Measurements from ENCODE around the gene GRWD1. TPM values are rescaled to one million over a fixed set of nuclear protein-coding genes. Genes with fewer than 3 reads are reported as not detected.

Gene GRWD1
- total RNA-seq, 6 experiments from 2014 or later = 36.2 to 53.5 (median 41.7) TPM

- TF ChIP-seq, protein P1, sequence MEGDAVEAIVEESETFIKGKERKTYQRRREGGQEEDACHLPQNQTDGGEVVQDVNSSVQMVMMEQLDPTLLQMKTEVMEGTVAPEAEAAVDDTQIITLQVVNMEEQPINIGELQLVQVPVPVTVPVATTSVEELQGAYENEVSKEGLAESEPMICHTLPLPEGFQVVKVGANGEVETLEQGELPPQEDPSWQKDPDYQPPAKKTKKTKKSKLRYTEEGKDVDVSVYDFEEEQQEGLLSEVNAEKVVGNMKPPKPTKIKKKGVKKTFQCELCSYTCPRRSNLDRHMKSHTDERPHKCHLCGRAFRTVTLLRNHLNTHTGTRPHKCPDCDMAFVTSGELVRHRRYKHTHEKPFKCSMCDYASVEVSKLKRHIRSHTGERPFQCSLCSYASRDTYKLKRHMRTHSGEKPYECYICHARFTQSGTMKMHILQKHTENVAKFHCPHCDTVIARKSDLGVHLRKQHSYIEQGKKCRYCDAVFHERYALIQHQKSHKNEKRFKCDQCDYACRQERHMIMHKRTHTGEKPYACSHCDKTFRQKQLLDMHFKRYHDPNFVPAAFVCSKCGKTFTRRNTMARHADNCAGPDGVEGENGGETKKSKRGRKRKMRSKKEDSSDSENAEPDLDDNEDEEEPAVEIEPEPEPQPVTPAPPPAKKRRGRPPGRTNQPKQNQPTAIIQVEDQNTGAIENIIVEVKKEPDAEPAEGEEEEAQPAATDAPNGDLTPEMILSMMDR (IDR thresholded peaks at IDR 0.05) = no peak
- peaks cover 23% of the 10 kb centered on the region for H3K27me3 Mint-ChIP-seq (ENCODE audit: insufficient read depth)
- peaks cover 6% of the 10 kb centered on the region; the same call in 1 of the 2 replicates for H3K4me1 Mint-ChIP-seq (ENCODE audit: low read depth)
- no peak for DNase-seq
- no peak overlapping the region for H3K4me3 Mint-ChIP-seq
- no peaks in the 10 kb centered on the region for H3K9me3 Mint-ChIP-seq
- no peaks in the 10 kb centered on the region for H3K36me3 Mint-ChIP-seq (ENCODE audit: low read depth)
- H3K27ac Mint-ChIP-seq = no peak overlapping the region
Observed at GRCh38 chr19:48499316-48500090, 53.7 kb downstream of the GRWD1 start.

DNA sequence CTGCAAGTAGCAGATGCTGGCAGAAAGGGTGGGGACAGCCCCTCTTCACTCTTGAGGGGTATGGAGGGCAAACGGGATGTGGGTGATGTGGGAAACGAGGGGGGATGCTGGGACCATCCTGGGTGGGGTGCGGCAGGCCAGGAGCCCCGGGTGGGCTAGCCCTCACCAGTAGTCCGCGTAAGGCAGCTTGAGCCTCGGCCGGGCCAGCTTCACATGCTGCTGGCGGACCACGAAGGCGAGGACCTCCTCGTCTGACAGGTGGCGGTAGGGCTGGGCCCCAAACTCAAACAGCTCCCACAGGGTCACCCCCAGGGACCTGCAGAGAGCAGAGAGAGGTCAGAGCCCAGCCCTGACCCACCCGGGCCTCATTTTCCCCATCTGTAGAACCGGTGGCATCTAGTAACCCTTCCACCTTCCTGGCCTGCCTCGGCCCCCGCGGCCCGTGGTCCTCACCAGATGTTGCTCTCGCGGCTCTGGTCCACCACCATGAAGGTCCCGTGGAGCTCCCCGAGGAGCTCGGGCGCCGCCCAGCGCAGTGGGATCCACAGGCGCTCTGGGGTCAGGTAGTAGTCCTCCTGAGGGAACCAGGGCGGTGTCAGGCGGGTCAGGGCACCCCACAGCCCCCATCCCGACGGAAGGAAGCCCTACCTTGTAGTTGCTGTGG is 55.2 kb downstream of the GRWD1 start:
- TF ChIP-seq, protein P1 (IDR thresholded peaks at IDR 0.05) = no peak
- Mint-ChIP-seq H3K27me3 (ENCODE audit: insufficient read depth) (peaks cover 20% of the 10 kb centered on the region), H3K4me1 (ENCODE audit: low read depth) (no peaks in the 10 kb centered on the region), H3K36me3 (ENCODE audit: low read depth) (no peaks in the 10 kb centered on the region), H3K4me3 (no peak overlapping the region), H3K9me3 (no peaks in the 10 kb centered on the region), H3K27ac (no peak overlapping the region)
- no peak for DNase-seq

DNA sequence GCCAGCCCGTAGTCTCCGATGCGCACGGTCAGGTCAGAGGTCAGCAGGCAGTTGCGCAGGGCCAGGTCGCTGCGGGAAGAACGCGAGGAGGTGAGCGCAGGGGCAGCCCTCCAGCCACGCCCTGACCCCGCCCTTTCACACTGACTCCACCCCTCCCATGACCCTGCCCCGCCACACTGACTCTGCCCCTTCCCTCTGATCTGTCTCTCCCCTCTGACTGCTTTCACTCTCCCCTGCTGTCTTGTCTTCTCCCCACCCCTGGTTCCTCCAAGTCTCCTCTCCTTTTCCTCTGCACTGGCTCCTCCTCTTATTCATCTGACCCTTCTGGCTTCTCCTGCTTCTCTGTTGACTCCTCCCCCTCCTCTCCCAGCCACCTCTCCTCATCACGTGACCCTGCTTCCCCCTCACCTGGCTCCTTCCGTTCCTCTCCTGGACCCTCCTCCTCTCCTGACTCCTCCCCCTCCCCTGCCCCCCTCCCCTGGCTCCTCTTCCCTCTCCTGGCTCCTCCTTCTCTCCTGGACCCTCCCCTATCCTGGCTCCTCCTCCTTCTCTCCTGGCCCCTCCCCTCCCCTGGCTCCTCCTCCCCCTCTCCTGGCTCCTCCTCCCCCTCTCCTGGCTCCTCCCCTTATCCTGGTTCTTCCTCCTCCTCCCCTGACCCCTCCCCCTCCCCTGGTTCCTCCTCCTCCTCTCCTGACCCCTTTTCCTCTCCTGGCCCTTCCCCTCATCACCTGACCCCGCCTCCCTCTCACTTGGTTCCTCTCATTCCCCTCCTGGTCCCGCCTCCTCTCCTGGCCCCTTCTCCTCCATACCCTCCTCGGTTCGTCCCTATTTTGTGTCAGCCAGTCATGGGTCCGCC is 55.9 kb downstream of the GRWD1 start:
- TF ChIP-seq, protein P1 (IDR thresholded peaks at IDR 0.05) = no peak
- H3K27me3 Mint-ChIP-seq (ENCODE audit: insufficient read depth) = peaks cover 18% of the 10 kb centered on the region
- DNase-seq = no peak
- H3K36me3 Mint-ChIP-seq (ENCODE audit: low read depth) = no peaks in the 10 kb centered on the region
- H3K4me1 Mint-ChIP-seq (ENCODE audit: low read depth) = no peaks in the 10 kb centered on the region
- H3K4me3 Mint-ChIP-seq = no peak overlapping the region
- no peaks in the 10 kb centered on the region for H3K9me3 Mint-ChIP-seq
- H3K27ac Mint-ChIP-seq = no peak overlapping the region

GRCh38 chr19:48502350-48503018 is 56.7 kb downstream of the GRWD1 start:
- Mint-ChIP-seq H3K36me3 (ENCODE audit: low read depth) (no peaks in the 10 kb centered on the region), H3K4me3 (no peak overlapping the region), H3K27ac (no peak overlapping the region), H3K9me3 (no peaks in the 10 kb centered on the region), H3K27me3 (ENCODE audit: insufficient read depth) (peaks cover 18% of the 10 kb centered on the region), H3K4me1 (ENCODE audit: low read depth) (no peaks in the 10 kb centered on the region)
- TF ChIP-seq, protein P1 (IDR thresholded peaks at IDR 0.05) = no peak
- no peak for DNase-seq

- DNase-seq = peak; percentile 45
- H3K27me3 Mint-ChIP-seq (ENCODE audit: insufficient read depth) = peaks cover 21% of the 10 kb centered on the region
- peaks cover 7% of the 10 kb centered on the region; the same call in 1 of the 2 replicates for H3K4me1 Mint-ChIP-seq (ENCODE audit: low read depth)
- H3K27ac Mint-ChIP-seq = no peak overlapping the region
- no peak overlapping the region for H3K4me3 Mint-ChIP-seq
- no peaks in the 10 kb centered on the region for H3K9me3 Mint-ChIP-seq
- no peaks in the 10 kb centered on the region for H3K36me3 Mint-ChIP-seq (ENCODE audit: low read depth)
- TF ChIP-seq, protein P1 (IDR thresholded peaks at IDR 0.05) = peak; percentile 89
Observed at GRCh38 chr19:48506138-48506733, 60.5 kb downstream of the GRWD1 start.

Data from HFFc6 (cell line).